ENCODE results near the gene COPG1.
"Not testable (repeated sequence)": the region's sequence is repeated elsewhere in the genome, so short reads cannot be mapped to it uniquely, and the experiment has no call there.

The COPG1 gene

DNA sequence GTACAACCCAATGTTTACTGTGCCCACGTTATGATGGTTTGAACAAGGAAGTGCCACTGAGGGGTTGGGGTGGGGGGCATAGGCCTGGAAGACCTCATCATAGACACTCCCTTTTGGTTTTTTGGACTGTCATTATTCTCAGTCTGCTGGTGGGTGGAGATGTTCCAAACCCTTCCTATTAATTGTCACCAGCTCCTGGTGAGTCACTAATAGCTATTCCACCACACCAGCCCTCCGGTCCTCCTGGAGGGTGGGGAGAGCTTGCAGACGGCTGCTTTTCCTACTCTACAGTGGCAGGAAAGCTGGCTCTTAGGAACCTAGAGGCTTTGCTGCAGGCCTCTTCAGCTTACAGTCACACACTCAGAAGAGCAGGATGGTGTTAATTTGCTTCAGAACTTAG is 9.0 kb upstream of the COPG1 start:
- no peak for DNase-seq

GRCh38 chr3:129245141-129245540 is 4.3 kb upstream of the COPG1 start:
- DNase-seq: no peak

DNA sequence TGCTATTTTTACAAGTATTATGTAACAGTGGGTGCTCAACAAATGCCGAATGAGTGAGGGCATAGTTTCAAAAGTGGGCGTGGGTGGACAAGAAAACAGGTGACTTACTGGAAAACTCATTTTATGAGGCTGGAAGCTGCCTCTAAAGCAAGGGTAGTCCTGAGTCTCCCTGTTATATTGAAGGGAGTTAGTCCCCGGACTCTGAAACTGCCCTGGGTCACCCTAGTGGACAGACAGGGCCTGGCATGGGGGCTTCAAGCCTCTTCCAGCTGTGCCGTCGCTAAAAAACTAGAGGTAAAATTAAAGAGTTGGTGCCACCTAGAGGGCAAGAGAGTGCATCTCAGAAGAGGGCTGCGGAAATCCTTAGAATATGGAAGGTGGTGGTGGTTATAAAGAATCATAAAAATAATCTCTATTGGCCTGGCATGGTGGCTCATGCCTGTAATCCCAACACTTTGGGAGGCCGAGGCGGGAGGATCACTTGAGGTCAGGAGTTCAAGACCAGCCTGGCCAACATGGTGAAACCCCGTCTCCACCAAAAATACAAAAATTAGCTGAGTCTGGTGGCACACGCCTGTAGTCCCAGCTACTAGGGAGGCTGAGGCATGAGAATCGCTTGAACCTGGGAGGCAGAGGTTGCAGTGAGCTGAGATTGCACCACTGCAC is 3.6 kb upstream of the COPG1 start:
- peak; percentile 91 for DNase-seq

- DNase-seq: no peak
These were observed 2.8 kb upstream of the COPG1 start for GRCh38 chr3:129246636-129247035.

DNA sequence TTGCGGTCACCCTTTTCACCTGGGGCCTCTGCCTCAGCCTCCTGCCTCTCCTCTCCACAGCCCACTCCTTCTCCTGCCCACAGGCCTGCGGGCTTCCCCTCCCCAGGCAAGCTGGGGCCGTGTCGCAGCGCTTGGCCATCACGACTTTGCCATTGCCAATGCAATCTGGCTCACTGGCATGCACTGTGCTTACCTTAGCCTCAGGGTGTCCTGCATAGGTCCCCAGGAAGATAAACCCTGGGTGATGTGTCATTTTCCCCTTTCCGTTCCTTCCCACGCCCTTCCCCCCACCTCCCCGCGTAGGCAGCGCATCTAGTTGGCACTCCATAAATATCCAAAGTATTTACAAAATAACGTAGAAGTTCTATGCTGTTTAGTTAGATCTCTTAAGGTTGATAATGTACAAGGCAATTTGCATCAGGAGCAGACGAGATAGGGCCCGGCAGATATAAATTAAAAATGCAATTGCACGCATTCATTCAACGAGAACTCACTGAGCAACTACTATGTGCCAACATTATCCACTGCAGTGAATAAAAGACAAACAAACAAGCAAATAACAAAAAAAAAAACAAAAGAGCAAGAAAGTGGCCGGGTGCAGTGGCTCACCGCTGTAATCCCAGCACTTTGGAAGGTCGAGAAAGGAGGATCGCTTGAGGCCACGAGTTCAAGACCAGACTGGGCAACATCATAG is 973 bp upstream of the COPG1 start:
- no peak for DNase-seq

DNA sequence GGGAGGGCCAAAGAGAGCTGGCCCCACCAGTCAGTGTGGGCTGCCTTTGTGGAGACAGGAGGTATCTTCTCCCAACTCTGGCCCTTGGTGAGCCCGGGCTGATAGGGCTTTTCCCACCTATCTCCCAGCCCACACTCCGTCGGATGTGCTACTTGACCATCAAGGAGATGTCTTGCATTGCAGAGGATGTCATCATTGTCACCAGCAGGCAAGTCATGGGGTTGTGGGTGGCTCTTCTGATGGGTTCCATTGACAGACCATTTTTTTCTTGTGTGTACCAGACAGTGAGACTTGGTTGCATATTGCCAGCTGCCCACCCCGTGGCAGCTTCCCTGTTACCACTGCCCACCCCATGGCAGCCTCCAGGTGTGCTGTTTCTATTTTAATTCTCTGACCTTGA is 3.3 kb downstream of the COPG1 start:
- DNase-seq: no peak

- no peak for DNase-seq
These were observed 5.3 kb downstream of the COPG1 start for GRCh38 chr3:129254536-129255230.

- DNase-seq: no peak
These were observed 6.9 kb downstream of the COPG1 start for GRCh38 chr3:129256270-129256669.

GRCh38 chr3:129257609-129258008 is 8.2 kb downstream of the COPG1 start:
- no peak for DNase-seq

- no peak for DNase-seq
These were observed 10.4 kb downstream of the COPG1 start for GRCh38 chr3:129259612-129260477.

GRCh38 chr3:129260606-129261005 is 11.2 kb downstream of the COPG1 start:
- no peak for DNase-seq

DNA sequence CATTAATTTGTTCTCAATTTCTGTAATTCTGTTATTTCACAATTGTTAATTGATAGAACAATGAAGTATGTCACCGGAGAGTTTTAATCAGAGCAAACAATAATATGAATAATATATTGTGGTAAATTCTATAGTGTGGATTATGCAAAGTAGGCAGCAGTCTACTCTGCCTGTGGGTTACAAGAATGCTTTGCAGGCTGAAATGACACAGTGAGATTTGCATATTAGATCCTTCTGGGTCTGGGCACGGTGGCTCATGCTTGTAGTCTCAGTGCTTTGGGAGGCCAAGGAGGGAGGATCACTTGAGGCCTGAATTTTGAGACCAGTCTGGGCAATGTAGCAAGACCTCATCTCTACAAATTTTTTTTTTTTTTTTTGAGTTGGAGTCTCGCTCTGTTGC is 12.5 kb downstream of the COPG1 start:
- no peak for DNase-seq

DNA sequence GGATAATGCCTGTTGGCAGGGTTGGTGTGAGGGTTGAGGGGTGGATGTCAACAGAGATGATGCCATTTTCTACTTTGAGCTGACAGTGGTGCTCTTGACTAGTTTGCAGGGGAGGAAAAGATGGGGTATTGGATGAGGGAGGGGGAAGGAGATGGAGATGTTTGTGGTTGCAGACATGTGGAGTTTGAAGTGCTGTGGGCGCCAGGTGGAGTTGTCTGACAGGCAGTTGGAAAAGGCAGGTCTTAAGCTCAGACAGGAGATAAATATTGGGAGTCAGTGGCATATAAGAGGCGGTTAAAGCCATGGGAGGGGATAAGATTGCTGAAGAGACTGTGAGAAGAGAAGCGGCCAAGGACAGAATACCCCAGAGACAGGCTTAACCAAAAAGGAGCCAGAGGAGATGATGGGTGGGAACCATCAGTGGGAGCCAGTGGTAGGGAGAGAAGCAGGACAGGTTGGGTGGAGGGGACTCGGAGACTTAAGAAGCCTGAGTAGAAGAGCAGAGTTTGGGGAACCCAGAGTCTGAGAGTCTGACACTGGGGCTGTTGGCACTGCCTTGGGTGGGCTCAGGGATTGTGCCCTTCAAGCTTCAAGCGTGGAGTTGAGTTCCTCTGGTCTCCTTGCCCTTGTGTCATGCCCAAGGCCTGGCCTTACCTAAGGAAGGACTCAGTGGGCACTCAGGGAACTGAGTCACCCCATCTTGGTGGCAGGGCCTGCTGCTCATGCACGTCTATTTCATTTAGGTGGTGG is 13.9 kb downstream of the COPG1 start:
- no peak for DNase-seq

GRCh38 chr3:129264994-129265393 is 15.6 kb downstream of the COPG1 start:
- DNase-seq: not testable (repeated sequence)

DNA sequence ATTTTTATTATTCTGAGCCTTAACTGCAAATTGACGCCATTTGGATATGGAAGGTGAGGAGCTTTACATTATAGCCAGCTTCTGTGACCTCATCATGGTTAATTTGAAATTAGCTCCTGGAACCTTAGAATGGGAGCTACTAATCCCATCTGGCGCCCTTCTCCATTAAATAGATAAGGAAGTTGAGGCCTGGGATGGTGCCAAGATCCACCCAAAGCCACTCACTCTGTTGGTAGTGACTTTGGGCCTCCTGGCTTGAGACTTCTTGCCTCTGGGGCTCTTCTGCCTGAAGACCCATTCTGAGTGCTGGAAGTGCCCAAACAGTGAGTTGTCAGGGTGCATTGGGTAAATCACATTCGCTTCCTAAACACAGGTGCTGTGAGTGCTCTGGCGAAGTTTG is 17.2 kb downstream of the COPG1 start:
- DNase-seq: no peak

- no peak for DNase-seq
These were observed 19.0 kb downstream of the COPG1 start for GRCh38 chr3:129268396-129268795.

DNA sequence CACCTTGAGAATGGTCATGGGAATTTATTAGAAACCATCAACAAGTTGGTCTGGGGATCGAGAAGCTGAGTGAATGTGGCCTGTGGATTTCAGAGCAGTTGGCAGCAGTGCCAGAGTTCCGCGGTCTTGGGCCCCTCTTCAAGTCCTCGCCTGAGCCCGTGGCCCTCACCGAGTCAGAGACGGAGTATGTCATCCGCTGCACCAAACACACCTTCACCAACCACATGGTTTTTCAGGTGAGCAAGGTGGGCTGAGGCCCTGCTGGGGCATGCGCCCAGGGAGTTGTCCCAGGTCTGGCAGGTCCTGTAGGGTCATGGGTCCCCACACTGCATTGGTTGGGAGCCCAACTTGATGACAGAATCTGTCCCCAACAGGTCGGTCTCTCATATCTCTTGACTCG is 22.3 kb downstream of the COPG1 start:
- no peak for DNase-seq

- DNase-seq: no peak
These were observed 27.0 kb downstream of the COPG1 start for GRCh38 chr3:129276385-129276784.

DNA sequence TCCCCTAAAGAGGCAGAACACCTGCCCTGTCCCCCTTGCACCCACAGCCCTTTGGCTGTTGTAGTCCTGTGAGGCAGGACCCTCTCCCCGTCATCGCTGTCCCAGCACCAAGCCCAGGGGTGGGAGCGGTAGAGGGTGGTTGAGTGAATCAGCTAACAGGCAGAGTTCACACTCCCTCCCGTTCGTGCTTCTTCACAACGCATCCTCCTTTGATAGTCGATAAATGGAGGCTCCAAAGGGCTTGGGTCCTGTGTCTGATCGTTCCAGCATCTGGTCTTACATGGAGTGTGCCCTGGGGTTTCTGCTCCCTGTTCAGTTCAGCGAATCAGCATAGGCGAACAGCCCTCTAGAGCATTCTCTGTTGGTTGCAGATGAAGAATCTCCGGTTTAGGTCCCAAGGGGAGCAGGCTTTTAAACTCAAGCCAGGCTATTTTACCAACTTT is 28.4 kb downstream of the COPG1 start:
- no peak for DNase-seq

GRCh38 chr3:129278439-129278965 is 29.1 kb downstream of the COPG1 start, which contains the start of gene HMCES:
TSS of gene HMCES (plus strand) at chr3:129278870. CDS start at chr3:129279733, 863 bp downstream.
- DNase-seq: peak; percentile 63

DNA sequence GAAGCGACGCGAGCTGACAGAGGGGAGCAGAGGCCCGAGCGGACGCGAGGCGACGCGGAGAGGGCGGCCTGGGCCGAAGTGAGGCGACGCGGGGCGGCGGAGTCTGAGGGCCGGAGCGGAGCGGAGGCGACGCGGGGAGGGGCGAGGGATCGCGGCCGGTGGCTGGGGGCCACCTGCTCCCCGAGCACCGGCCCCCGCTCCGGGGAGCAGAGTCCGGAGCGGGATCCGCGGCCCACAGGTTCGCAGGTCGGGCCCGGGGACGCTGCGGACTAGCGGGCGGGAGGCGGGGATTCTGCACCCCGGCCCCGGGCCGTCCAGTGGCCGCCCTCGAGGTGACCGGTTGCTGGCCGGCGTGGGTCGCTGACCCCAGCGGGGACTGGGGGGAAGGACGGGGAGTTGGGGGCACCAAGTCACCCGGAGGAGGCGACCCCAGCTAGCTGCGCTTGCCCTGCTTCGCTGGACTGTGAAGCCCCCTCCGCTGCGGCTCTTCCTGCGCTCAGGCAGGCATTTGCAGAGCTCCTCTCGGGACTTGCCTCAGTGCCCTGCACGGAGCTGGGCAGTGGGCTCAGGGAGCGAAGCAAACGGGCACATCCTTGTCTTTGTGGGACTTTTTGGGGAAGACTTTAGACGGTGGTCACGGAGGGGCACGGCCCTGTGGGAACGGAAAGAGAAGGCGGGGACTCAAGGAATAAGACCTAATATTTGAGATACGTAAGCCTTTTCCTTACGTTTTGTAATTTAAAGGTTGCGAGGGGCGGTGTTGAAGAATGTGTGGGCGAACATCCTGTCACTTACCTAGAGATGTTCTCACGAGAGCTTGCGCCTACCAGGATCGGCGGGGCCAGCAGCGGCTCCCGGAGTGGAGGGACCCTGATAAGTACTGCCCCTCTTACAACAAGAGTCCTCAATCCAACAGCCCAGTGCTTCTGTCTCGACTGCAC is 29.8 kb downstream of the COPG1 start:
- no peak for DNase-seq

Measured in MV-4-11 (cell line).